CD4-positive, alpha-beta T cell treated with Interleukin-12 subunit alpha and Interleukin-12 subunit beta, for 1 hour (primary cell): ENCODE measurements around the gene KCNQ2.

ENCODE experiments used
- DNase-seq: peaks from one replicate; pipeline ENCODE4 v3.0.0-alpha.2; 2020

Gene KCNQ2

DNA sequence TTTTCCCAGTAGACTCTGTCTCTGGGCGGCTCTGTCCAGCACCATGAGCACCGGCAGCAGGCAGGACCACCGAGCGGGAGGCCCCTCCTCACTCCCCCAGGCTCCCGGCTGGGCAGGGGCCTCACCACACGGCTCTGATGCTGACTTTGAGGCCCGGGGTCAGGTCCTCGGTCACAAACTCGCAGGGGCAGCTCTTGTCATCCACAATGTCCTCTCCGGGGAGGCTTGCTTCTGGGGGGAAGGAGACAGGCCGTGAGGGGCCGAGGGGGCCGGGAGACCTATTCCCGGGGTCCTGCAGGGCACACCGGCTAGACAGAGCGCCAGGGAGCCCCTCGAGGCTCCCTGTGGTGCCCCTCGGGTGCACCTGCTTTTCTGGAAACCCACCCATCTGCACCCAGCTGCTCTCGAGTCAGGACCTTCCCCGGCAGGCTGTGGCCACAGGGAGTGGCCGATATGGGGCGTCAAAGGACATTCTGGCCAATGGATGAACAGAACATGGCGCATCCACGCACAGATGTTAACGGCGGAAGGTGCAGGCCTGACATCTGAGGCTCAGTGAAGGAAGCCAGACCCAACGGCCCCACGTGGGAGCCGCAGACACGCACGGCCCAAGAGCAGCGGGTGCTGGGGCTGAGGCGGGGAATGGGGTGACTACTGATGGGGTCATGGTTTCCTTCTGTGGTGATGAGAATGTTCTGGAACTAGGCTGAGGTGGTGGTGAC lies 58.3 kb downstream of the KCNQ2 start:
- no peak for DNase-seq

DNA sequence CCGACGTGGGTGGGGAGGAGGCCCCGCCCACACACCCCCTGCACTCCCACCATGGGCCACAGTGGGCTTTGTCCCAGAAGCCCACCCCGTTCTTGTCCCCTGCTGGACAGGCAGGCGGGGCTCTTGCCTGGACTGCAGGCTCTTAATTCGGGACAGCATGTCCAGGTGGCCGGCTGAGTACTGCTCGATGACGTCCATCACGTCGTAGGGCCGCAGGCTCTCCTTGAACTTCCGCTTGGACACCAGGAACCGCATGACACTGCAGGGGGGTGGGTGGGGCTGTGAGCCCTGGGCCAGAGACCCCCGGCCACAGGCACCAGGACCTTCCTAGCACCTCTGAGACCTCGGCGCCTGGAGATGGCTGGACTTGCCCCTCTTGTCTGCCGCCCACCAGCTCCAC lies 59.1 kb downstream of the KCNQ2 start:
- no peak for DNase-seq

DNA sequence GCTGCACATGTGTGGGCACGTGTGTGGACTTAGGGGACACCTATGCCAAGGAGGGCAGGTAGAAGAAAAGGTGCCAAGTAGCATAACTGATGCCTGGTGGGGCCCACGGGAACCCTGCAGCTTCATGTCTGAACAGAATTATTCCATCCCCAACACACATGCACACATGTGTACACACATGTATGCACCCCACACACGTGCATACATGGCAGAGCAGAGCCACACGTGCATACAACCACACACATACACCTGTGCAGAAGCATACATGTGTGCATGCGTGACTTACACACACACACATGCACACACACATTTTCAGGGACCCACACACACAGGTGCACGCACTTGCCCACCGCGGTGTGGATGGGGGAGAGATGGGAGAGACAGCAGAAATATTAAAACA lies 59.6 kb downstream of the KCNQ2 start:
- DNase-seq, result no peak

DNA sequence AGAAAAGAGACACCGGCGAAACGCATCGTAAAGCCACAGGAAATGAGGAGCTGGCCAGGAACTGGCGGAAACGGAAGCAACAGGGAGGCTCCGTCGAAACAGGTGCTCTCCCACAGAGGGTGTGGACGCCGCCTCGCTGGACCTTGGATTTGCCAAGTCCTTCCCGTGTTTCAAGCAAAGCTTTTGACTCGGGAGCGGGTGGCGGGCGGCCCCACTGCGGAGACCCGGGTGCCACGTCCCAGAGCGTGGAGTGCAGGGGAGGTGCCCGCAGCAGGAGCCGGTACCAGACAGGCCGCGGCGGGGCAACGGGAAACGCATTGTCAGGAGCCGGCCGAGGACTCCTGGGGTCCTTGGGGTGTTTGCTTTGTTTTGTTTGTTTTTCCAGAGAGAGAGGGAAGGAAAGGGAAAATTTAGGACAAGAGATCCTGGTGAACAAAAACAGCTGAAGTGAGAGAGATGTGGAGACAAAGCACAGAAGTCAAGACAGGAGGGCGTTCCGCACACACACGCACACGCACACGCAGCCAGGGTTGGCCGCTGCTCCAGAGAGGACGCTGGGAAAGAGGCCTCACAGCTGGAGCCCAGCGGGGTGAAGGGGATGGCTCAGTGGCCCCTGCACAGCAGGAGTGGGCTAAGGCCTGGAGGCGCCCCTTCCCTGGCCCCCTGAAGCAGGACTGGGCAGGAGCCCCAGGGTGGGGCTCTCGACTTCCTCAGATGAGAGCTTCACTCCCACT lies 60.4 kb downstream of the KCNQ2 start:
- DNase-seq, result no peak

DNA sequence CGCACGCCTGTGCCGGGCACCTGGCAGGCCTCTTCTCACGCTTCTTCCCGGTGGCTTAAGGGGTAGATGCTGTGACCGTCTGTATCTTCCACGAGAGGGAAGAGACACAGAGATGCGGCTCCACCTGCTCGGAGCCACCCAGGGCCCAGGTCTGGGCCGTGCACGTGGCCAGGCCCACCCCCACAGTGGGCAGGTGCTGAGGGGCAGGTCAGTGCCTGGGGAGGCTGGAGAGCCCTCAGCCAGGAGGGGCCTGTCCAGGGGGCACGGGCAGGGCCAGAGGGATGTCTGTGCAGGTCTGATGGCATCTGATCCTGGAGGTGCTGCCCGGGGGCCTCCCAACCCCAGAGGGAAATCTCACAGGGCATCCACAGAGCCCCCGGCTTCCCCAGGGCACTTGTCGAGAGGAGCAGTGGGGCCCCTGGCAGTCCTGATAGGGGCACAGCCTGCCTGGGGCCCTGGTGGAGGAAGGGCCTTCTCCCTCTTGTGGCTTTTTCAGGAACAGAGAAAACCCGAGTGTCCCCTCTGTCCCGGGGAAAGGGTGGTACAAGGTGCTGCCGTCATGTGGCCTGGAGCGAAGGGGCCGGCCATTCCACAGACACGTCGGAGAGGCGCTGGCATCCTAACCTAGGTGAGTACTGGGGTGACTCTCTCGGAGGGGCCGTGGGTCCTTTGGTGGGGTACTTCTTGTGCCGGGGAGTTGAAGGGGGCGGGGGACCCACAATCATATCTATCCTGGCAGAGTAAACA lies 61.1 kb downstream of the KCNQ2 start:
- DNase-seq, result no peak

DNA sequence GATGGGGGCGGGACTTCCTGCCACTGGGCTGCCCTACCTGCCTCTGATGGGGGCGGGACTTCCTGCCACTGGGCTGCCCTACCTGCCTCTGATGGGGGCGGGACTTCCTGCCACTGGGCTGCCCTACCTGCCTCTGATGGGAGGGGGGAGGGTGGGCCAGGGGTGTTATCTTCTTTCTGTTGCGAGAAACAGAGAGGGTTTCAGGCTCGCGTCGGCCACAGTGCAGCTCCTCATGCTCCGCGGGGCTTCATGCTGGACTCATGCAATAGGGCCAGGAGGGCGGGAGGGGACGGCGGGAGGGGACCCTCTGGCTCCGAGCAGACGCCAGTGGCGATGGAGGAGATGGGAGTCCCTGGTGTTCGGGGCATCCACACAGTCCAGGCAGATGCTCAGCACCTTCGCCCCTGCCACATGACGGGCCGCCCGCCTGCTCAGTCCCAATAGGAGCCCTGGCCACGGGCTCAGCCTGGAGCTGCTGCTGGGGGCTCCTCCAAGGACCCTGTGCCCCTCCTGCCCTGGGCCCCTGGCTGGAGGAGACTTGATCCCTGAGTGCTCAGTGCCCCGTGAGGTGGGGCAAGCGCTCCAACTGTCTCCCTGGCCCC lies 62.5 kb downstream of the KCNQ2 start:
- no peak for DNase-seq

DNA sequence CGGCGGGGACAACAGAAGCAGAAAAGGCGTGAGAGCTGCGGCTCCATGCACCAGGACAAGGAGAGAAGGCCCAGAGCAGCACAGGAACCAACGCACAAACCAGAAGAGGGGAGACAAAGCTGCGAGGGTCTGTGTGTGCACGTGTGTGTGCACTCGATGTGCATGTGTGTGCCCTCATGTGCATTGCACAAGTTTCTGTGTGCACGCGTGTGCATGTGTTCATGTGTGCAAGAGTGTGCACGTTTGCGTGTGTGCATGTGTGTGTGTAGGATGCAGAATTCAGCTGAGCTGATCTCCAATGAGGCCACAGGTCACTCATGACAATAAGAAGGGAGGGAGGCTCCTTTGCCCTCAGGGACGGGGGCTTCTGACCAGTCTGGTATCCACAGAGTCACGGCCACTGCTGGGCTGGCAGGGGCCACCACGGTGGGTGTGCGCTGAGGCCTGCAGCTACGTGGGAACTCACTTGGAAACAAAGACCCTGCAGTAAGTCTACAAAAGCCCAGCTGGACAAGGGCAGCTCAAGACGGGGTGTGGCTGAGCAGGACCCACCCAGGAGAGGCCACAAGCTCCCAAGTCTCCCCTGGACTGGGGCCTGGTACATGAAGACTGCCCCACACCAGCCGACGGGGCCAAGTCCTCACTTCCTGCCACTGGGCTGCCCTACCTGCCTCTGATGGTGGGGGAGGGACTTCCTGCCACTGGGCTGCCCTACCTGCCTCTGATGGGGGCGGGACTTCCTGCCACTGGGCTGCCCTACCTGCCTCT lies 63.2 kb downstream of the KCNQ2 start:
- peak; percentile 21 for DNase-seq

DNA sequence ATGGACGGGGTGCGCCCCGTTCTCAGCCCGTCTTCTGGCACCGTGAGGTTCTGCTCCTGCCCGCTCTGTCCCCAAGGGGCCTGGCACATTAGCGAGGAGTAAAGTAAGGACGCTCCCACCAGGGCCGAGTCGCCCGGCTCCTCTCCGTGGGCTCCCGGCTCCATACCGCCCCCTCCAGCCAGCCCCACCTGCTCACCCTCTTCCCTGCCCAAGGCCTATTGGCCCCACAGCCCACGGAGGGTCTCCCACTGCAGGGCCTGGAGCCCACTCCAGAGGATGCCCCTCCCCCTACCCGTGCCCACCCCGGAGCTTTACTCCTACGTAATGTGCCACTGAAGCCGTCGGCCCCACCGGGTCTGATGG lies 63.8 kb downstream of the KCNQ2 start:
- DNase-seq, result no peak

DNA sequence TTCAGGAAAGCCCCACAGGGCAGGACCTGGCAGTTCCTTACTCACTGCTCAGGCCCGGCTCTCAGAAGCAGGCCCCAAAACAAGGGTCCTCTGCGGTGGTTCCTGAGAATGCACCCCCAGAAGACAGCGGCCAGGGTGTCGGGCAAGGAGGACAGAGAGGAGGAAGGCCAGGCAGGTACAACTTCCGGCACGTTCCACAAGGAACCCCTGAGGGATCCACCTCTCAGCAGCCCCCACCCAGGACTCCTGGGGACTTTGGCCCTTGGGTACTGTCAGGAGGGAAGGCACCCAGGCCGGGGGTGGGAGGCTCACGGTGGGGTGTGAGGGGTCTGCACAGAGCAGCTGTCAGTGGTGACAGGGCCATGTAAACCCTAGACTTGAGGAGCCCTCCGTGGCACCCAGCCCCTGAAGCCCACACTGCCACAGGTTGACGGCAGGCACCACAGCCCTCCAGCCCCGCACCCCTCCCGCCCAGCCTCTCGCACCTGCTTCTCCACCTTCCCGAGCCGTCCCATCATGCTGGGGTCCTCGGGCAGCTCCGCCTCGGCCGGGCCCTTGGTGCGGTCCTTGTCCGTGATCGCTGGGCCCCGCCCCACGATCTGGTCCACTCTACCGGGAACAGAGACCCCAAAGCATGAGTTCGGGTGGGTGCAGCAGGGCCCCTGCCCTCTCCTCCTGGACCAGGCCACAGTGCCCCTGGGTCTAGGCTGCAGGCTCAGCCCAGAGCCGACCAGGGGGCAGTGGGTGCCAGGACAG lies 64.3 kb downstream of the KCNQ2 start:
- DNase-seq, result no peak

DNA sequence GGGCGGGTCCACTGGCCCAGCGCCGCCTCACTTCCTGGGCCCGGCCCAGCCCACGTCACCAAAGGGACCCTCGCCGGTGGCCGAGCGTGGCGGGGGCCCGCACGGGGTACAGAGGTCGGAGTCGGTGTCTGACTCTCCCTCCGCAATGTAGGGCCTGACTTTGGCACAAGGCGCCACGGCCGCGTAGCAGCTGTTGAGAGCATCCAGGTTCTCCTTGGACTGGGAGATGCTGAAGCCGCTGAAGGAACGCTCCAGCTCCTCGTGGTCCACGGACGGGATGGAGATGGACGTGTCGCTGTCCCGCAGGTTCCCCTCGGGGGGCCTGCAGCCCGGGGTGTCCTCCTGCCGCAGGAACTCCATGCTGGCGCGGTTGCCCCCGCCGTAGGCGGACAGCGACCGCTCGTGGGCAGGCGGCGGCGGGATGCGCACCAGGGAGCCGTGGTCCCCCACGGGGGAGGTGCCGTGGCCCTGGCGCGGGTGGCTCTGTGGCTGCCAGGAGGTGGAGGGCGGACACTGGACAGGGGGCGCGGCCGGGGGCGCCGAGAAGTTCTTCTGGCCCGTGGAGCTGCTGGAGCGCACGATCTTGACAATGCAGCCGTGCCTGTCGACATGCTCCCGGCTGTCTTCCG lies 65.7 kb downstream of the KCNQ2 start:
- no peak for DNase-seq

DNA sequence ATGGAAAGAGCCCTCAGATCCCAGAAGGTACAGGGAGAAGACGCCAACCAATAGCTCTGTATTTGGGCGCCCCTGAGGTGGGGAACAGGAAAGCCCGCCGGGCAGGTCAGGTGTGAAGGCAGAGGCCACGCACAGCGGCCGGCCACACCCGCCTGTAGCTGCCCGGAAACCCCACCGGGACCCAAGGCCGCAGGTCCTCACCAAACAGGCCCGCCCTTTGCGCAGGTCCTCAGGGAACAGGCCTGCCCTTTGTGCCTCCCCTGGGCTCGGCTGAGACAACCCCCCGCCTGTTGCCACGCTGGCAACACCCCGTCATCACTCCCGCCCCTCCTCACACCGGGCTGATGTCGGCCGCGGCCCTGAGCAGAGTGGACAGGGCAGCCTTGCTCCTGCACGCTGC lies 66.4 kb downstream of the KCNQ2 start:
- no peak for DNase-seq

DNA sequence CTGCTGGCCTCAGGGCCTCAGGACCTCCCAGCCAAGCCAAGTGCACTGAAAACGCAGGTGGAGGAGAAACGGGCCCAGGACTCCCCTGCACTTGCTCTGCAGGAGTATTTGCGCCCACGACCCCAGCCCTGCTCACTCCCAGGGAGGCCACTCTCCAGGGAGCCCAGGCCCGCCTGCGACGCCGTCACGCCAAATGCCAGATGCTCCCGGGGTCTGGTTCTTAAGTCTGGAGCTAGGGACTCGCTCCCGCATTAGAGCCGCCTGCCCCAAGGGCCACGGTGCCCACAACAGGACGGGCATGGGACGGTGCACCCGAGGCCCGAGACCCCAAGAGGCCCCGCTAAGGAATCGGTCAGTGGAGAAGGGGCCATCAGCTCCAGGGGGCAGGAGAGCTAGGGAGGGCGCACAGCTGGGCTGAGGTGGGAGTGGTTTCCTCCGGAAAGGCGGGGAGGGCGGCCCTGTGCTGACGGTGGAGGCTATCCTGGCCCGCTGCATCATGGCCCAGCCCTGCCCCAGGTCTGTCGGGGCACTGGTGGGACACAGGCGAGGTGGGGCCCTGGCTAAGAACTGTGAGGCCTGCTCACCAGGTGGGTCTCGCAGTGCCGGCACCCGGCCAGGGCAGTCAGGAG lies 67.2 kb downstream of the KCNQ2 start:
- no peak for DNase-seq

DNA sequence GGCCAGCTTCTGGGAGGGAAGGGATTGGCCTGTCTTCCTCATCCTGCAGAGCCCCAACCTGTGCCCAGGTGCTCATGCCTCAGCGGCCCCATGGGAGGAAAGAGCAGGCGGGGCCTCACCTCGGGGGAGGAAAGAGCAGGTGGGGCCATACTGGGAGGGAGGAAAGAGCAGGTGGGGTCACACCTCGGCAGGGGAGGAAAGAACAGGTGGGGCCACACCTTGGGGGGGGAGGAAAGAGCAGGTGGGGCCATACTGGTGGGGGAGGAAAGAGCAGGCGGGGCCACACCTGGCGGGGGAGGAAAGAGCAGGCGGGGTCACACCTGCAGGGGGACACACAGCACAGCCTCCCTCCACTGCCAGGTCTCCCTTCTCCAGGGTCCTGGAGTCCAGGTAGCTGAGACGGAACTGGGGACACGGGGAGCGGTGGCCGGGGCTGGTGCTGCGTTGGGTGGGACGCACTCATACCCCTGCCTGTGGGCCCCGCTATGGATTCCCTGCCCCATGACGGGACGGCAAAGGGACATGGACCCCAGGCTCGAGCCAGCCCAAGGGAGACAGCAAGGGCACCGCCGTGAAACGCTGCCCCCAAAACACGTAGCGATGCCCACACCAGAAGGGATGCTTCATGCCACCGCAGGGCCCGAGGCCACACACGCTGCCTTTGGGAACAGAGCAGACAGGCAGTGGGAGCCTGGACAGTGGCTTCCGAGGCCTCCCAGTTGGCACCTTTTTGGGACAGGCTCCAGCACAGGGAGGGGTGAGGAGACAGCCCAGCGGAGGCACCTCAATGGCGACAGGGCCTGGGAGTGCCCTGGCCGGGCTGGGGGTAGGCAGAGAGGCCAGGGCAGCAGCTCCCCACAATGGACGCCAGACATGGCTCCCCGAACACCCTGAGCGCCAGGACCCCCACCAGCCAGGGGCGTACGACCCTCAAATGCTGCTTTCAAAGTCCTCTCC lies 68.0 kb downstream of the KCNQ2 start:
- no peak for DNase-seq

DNA sequence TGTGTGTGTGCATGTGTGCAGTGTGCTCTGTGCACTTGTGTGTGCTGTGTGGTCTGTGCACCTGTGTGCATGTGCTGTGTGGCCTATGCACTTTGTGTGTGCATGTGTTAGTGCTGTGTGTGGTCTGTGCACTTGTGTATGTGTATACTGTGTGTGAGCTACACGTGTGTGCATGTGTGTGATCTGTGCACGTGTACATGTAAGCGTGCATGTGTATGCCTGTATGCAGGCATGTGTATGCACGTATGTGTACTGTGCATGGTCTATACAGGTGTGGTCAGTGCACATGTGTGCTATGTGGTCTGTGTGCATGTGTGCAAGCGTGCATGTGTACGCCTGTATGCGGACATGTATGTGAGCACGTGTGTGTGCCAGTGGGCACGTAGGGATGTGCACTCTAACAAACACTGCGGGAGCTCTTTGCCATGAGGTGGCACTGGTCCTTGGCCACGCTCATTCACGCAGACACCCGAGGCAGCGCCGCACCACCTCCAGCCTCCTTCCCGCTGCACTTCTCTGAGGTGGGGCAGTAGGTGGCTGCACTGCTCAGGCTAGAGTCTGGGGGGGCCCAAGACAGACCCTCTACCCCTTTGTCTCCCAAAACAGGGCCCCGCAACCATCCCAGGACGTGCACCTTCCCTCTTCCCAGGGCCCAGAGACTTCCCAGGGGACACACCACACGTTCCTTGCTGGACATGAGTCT lies 68.9 kb downstream of the KCNQ2 start:
- no peak for DNase-seq

DNA sequence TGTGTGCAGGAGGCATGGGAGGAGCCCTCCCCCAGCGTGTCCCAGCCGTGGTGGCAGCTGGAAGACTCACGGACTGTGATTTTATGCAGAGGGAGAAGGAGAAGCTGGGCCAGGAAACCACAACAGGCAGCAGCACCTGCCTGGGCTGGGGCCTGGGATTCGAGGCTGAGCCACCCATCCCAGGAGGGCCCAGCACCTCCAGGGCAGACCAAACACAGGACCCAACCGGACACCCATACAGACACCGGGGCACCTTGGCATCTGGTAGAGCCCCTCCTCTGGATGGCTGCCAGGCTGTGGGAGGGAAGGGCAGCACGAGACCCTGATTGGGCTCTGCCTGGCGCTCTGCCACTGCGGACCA lies 69.6 kb downstream of the KCNQ2 start:
- DNase-seq, result no peak

DNA sequence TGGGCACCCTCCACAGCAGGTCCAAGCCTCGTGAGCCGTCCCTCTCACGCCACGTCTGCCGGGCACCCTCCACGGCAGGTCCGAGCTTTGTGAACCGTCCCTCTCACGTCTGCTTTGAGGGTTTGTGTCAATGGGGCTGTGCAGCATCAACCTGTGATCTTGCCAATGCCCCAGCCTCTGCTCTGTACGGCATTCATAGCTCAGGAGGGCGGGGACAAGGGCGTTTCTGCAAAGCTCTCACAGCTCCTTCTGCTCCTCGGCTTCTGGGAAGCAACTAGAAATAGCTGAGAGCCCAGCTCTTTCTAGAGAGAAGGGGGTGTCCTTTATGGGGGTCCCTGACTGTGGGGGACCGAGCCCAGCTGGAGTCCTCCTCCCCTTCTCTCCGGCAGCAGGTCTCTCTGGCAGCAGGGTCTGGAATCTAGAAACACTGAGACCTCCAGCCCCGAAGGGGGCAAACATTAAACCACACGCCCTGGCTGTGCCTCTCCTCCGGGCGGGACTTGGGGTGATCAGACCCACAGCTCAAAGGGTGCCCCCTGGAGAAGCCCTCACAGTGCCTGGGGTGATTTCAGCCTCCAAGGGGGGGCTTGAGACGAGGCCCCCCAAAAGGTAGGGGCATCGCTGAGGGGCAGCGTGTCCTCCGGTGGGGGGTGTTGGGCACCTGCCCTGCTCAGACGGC lies 70.1 kb downstream of the KCNQ2 start:
- DNase-seq, result no peak

DNA sequence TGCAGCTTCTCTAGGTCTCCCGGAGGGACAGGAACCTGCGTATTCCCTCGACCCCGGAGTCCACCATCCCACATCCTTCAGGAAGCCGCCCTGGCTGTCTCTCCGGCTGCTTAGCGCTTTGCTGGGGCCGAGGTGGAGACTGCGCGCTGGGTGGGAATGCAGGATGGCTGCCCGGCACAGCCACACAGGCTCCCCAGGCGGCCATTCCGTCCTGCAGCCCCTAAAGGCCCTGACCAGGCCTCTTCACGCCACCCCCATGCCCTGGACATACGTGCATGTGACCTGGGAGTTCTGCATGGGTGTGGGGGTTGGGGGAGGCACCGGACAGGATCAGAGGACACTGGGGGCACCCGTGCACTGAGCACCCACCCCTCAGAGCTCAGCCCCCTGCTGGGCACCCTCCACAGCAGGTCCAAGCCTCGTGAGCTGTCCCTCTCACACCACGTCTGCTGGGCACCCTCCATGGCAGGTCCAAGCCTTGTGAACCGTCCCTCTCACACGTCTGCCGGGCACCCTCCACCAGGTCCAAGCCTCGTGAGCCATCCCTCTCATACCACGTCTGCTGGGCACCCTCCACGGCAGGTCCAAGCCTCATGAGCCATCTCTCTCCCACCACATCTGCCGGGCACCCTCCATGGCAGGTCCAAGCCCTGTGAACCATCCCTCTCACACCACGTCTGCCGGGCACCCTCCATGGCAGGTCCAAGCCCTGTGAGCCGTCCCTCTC lies 70.9 kb downstream of the KCNQ2 start:
- DNase-seq, result no peak
